Epithelial cell of proximal tubule (primary cell): Measurements from ENCODE around the gene WIF1. TPM values are rescaled to one million over a fixed set of nuclear protein-coding genes. Genes with fewer than 3 reads are reported as not detected.
A peak's percentile ranks its signal among the peaks of the same experiment; 100 is the strongest.

Source experiments
- DNase-seq: peaks from one replicate; pipeline ENCODE4 v3.0.0-alpha.2; 2011; ENCODE audit warnings: low read depth
- H3K4me3 ChIP-seq: 2 replicates; pipeline ENCODE4 v1.5.1; 2011; ENCODE audit warnings: low read depth, mild to moderate bottlenecking, low read length
- total RNA-seq: library from RNA; depleted of rRNA; stranded (reverse); fragments of >200 nt; gene quantifications from 2 replicates; pipeline ENCODE4 v1.2.3, GENCODE V29; 2015
- TF ChIP-seq, protein P1 (sequence below): conservative IDR thresholded peaks from 2 replicates; pipeline ENCODE4 v1.5.1; 2012; ENCODE audit warnings: low read depth, mild to moderate bottlenecking, low read length

Gene WIF1
- total RNA-seq, 1 donor from 2014 or later: not detected

DNA sequence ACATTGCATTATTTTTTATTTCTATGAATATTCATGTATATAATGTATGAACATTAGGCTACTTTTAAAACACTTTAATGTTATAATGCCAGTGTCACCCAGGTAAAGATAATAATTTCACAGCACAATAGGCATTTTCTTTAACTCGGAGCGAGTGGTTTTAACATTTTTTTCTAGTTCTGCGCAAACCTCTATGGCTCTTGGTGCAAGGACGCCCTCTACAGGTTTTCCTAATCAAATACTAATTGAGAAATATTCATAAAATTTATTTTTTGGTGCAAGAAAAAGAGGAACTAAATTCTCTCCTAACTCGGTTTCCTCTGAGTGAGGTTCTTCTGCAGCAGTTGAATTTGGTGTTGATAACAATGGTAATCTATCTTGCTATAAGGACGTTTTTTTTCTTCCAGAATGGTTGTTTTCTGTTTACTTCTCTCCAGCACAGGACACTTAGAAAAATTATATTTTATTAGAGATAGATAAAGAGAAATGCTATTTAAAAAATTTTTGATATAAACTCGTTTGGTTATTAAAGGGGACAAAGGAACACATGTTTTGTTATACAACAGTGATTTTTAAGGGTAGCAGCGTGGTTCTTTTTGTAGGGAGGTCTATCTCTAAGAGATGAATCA lies 2.4 kb upstream of the WIF1 start:
- TF ChIP-seq, protein P1, sequence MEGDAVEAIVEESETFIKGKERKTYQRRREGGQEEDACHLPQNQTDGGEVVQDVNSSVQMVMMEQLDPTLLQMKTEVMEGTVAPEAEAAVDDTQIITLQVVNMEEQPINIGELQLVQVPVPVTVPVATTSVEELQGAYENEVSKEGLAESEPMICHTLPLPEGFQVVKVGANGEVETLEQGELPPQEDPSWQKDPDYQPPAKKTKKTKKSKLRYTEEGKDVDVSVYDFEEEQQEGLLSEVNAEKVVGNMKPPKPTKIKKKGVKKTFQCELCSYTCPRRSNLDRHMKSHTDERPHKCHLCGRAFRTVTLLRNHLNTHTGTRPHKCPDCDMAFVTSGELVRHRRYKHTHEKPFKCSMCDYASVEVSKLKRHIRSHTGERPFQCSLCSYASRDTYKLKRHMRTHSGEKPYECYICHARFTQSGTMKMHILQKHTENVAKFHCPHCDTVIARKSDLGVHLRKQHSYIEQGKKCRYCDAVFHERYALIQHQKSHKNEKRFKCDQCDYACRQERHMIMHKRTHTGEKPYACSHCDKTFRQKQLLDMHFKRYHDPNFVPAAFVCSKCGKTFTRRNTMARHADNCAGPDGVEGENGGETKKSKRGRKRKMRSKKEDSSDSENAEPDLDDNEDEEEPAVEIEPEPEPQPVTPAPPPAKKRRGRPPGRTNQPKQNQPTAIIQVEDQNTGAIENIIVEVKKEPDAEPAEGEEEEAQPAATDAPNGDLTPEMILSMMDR: peak; percentile 84
- H3K4me3 ChIP-seq: no peak overlapping the region
- DNase-seq: no peak

DNA sequence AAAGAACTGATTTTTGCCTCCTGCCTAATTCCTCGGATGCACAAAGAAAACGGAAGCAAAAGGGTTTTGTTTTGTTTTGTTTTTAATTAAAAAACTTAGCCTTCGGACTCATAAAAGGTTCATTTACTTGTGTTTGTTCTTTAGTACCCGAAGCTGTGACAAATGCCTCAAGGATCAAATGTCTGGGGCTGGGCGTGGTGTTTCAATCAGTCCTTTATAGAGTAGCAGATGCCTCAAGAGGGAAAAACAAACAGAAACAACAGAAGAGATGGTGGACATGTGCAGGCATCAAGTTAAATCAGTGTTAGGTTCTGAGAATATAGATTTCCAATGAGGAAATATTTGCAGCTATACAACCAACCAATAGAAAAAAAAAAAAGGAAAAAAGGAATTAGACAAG lies 1.6 kb upstream of the WIF1 start:
- no peak overlapping the region for H3K4me3 ChIP-seq
- DNase-seq: no peak
- TF ChIP-seq, protein P1: no peak

DNA sequence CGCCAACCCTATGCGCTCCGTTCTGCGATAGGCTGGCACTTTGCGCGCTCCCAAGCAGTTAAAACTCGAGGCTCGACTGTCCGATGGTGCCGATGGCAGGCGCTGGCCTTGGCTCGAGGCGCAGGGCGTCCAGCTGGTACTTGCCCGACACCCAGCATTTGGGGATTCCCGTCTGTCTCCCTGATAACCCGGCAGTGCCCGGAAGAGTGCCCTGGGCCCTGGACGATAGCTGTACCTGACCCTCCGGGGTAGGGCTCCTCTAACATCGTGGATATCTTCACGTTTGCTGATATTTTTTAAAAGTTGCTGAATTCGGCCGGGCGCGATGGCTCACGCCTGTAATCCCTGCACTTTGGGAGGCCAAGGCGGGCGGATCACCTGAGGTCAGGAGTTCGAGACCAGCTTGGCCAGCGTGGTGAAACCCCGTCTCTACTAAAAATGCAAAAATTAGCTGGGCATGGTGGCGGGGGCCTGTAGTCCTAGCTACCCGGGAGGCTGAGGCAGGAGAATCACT lies 908 bp upstream of the WIF1 start:
- H3K4me3 ChIP-seq: no peak overlapping the region
- no peak for DNase-seq
- TF ChIP-seq, protein P1: no peak

DNA sequence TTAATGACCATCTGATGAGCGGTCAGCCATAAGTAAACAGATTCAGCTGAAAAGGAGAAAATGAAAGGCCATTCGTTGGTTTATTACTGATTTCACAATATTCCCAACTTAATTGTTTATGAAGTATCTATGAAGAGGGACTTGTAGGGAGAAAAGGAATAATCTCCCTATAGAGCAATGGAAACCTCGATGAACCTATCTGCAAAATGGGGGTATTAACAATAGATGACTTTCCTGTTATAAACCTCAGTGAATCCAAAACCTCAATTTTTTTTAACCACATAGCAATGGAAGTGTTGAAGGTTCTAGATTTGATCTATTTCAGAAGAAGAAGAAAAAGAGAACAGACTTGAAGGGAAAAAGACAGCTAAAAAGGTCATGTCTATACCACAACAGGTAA lies 2.0 kb downstream of the WIF1 start:
- DNase-seq: no peak

DNA sequence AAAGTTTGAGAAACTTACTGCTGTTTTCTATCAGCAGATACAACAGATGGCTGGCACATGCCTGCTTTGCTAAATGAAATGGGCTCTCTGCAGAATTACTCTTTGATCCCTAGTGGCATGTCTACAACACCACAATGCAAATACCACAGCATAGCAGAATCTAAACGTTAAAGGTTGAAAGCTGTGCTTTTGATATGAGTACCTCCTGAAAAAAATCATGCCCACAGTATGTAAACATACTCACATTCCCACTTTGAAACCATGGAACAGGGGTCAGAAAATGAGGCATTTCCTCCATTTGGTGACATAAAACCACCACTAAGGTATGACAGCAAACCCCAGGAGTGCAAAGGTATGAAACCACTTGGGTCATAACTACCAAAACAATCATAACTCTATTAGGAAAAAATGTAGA lies 7.5 kb downstream of the WIF1 start:
- TF ChIP-seq, protein P1: no peak
- H3K4me3 ChIP-seq: no peak overlapping the region
- no peak for DNase-seq

More for the DNA sequence above, 2.0 kb downstream of the WIF1 start:
- TF ChIP-seq, protein P1: no peak
- H3K4me3 ChIP-seq: no peak overlapping the region

DNA sequence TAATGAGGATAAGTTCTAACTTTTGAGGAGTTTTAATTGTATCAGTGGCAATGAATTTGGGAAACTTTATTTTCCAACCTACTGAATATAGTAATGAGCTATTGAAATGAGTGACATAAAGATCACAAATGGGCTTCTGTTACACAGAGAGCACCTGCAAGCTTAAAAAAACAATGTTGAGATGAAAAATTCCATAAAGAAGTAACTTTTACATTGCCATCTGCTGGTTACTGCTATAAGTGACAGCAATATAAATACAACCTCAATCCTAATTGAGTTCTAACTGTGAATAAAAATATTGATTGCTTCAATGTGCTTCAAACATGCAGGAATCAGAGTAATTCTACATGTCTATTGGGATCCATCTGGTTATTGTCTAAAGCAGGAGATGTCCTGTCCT lies 14.2 kb downstream of the WIF1 start:
- no peak for DNase-seq
- TF ChIP-seq, protein P1: peak; percentile 46
- no peak overlapping the region for H3K4me3 ChIP-seq

DNA sequence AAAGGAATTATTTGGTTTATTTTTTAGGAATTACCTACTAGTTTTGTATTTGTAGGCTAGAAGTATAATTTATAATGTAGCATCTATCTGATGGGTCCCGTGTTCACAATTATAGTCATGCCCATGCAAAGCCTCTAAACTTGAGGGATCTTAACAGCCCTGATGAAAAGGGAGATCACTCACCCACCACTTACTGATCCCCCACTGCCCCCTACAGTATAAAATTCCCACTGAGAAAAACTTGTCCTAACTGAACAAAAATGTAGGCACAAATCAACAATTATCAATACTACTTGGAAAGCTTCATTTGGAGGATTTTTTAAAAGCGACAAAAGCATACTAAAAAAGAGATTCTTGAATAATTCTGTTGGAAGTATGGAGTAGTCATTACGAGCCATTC lies 21.0 kb downstream of the WIF1 start:
- no peak for DNase-seq

More for the DNA sequence above, 21.0 kb downstream of the WIF1 start:
- no peak overlapping the region for H3K4me3 ChIP-seq
- TF ChIP-seq, protein P1: peak; percentile 60
